ENCODE data around the gene NDRG4.

The NDRG4 gene

GRCh38 chr16:58551496-58551895 lies 51.6 kb downstream of the NDRG4 start:
- DNase-seq: no peak

GRCh38 chr16:58556678-58557077 lies 56.7 kb downstream of the NDRG4 start:
- DNase-seq: no peak
